HEK293T (cell line): ENCODE data around the gene PAK6.

Source experiments
- BHLHE40 ChIP-seq: fragments of 450-650 bp; IDR thresholded peaks from 2 replicates; pipeline ENCODE4 v1.6.1; 2016; ENCODE audit warnings: mild to moderate bottlenecking, moderate library complexity, borderline replicate concordance
- ELF4 ChIP-seq: fragments of 450-650 bp; IDR thresholded peaks from 2 replicates; pipeline ENCODE4 v1.6.1; 2017; ENCODE audit warnings: antibody characterized with exemption
- FOXA1 ChIP-seq: fragments of 450-650 bp; IDR thresholded peaks from 2 replicates; pipeline ENCODE4 v1.6.1; 2016; ENCODE audit warnings: mild to moderate bottlenecking
- FOXK2 ChIP-seq: fragments of 450-650 bp; IDR thresholded peaks from 2 replicates; pipeline ENCODE4 v1.6.1; 2016; ENCODE audit warnings: mild to moderate bottlenecking
- FOXM1 ChIP-seq: fragments of 450-650 bp; IDR thresholded peaks from 2 replicates; pipeline ENCODE4 v1.6.1; 2017; ENCODE audit warnings: mild to moderate bottlenecking, borderline replicate concordance
- LEF1 ChIP-seq: fragments of 450-650 bp; IDR thresholded peaks from 2 replicates; pipeline ENCODE4 v1.6.1; 2017; ENCODE audit warnings: mild to moderate bottlenecking, borderline replicate concordance
- NFRKB ChIP-seq: fragments of 450-650 bp; IDR thresholded peaks from 2 replicates; pipeline ENCODE4 v1.6.1; 2016; ENCODE audit warnings: mild to moderate bottlenecking, moderate library complexity
- SP1 ChIP-seq: fragments of 450-650 bp; IDR thresholded peaks from 2 replicates; pipeline ENCODE4 v1.6.1; 2017
- SUZ12 ChIP-seq: fragments of 450-650 bp; IDR thresholded peaks from 2 replicates; pipeline ENCODE4 v1.6.1; 2016; ENCODE audit warnings: mild to moderate bottlenecking
- TARDBP ChIP-seq: fragments of 450-650 bp; IDR thresholded peaks from 2 replicates; pipeline ENCODE4 v1.6.1; 2016
- TF ChIP-seq, protein P1 (sequence below): fragments of 450-650 bp; IDR thresholded peaks from 2 replicates; pipeline ENCODE4 v1.6.1; 2016

DNA sequence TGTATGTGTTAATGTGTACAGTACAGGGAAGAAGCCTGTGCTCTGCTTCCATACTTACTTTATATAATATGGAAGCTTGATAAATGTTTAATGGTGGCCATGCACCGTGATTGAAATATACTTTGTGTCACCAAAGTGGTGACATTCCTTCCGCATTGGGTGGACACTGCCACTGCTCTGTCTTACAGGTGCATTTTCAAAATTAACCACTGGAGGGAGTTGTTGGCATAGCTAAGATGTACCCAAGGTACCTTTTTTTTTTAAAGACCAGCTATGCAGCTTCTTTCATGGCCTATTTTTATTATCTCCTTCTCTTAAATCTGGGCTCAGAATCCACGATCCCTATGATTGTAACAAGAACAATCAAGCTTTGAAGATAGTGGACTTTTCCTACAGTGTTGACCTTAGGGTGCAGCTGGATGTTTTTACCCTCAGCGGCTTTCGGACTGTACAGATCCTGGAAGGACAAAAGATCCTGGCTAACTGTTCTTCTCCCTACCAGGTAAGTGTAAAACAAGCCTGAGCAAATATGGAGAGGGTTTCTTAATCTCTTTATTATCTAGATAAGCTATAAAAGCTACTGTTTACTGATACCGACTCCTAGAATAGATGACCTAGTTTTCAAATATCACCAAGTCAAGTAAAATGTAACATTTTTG is 21.6 kb upstream of the PAK6 start:
- TF ChIP-seq, protein P1, sequence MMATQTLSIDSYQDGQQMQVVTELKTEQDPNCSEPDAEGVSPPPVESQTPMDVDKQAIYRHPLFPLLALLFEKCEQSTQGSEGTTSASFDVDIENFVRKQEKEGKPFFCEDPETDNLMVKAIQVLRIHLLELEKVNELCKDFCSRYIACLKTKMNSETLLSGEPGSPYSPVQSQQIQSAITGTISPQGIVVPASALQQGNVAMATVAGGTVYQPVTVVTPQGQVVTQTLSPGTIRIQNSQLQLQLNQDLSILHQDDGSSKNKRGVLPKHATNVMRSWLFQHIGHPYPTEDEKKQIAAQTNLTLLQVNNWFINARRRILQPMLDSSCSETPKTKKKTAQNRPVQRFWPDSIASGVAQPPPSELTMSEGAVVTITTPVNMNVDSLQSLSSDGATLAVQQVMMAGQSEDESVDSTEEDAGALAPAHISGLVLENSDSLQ, result no peak; the same call in 1 of the 2 replicates
- TF ChIP-seq SUZ12, result no peak
- no peak for TF ChIP-seq FOXM1
- no peak for TF ChIP-seq FOXK2
- TF ChIP-seq SP1, result no peak
- no peak for TF ChIP-seq TARDBP
- TF ChIP-seq FOXA1, result no peak
- TF ChIP-seq NFRKB, result no peak
- TF ChIP-seq BHLHE40, result no peak
- TF ChIP-seq ELF4, result no peak
- no peak for TF ChIP-seq LEF1
